ENCODE measurements around the gene ZCWPW2. TPM values are rescaled to one million over a fixed set of nuclear protein-coding genes. Genes with fewer than 3 reads are reported as not detected.
A peak's percentile ranks its signal among the peaks of the same experiment; 100 is the strongest.

The ZCWPW2 gene
- total RNA-seq, 1 experiment from 2014 or later = 0.79 TPM

DNA sequence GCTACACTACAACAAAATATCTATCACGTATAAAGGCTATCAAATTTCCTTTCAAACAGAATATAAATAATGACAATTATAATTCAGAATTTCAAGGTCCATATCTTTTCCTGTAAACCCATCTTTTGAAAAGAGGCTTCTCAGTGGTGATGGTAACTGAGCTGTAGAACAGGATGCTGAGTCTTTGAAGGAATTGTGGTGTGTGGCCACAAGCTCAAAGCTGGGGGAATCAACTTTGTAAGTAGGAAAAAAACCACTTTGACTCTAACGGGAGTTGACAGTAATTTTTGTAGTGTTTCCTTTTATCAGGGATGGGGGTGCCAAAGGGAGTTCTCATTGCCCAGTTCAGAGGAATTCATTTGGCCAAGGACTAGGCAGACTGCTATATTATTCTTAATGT is 13.3 kb upstream of the ZCWPW2 start:
- Histone ChIP-seq H3K36me3 (peaks cover 55% of the 10 kb centered on the region), H3K4me1 (replicated peaks) (no peaks in the 10 kb centered on the region), H3K27me3 (replicated peaks) (no peaks in the 10 kb centered on the region), H3K27ac (no peak overlapping the region), H3K4me3 (no peak overlapping the region), H3K9me3 (replicated peaks) (no peaks in the 10 kb centered on the region)
- DNase-seq (ENCODE audit: low read depth in 1 of 2, low spot score in 2 of 2) = no peak

DNA sequence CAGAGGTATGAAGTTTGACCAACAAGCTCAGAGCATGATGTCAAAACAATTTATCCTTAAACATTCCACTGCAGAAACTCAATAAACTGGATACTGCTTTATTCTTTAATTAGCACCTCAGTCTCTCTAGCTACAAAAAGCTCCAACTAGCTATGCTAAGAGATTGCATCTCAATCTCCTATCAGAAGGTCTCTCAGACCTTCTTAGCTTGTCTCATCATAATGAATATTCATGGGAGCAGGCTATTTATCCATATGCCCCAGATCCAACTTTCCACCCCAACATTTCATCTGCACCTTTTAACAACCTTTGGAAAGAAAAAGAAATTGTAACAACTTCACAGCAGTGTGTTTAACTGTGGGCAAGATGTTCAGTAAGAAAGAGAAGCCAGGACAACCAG is 11.3 kb upstream of the ZCWPW2 start:
- Histone ChIP-seq H3K4me3 (no peak overlapping the region), H3K27me3 (replicated peaks) (no peaks in the 10 kb centered on the region), H3K9me3 (replicated peaks) (no peaks in the 10 kb centered on the region), H3K27ac (no peak overlapping the region), H3K4me1 (replicated peaks) (peaks cover 1% of the 10 kb centered on the region; the same call in 1 of the 2 replicates), H3K36me3 (peaks cover 45% of the 10 kb centered on the region)
- no peak for DNase-seq (ENCODE audit: low read depth in 1 of 2, low spot score in 2 of 2)

DNA sequence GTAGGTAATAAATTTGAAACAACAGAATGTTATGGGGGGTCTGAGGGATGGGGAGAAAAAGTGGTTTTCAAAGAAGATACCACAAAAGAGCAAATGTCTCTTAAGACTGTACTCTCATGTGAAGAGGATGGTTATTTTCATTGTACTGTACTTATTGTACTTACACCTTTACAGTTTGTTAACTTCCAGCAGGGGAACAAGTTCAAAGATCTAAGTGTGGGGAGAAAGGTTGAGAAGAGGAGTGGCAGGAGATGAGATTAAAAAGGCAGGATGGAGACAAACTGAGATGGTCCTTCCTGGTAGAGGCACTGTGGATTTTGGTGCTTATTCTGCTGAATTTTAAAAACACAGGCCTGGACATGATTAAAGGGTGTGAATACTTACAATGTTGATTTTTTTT is 5.4 kb upstream of the ZCWPW2 start:
- Histone ChIP-seq H3K36me3 (peaks cover 11% of the 10 kb centered on the region), H3K9me3 (replicated peaks) (no peaks in the 10 kb centered on the region), H3K4me3 (no peak overlapping the region), H3K27me3 (replicated peaks) (no peaks in the 10 kb centered on the region), H3K27ac (no peak overlapping the region), H3K4me1 (replicated peaks) (peaks cover 13% of the 10 kb centered on the region)
- no peak for DNase-seq (ENCODE audit: low read depth in 1 of 2, low spot score in 2 of 2)

DNA sequence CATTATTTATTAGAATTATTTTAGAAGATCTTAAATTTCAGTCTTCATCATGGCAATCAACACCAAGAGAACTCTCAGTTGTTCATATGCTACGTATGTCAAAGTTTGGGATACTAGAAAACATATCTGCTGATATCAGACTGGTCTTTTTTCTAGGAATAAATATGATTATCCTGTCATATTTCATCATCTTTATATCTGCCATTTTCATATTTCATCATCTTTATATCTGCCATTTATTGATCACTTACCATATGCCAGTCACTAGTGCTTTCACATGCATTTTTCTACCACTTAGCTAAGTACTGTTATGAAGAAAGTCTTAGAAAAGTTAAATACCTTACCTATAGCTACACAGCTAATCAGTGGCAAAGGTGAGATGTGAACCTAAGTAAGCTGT is 2.8 kb upstream of the ZCWPW2 start:
- no peaks in the 10 kb centered on the region for H3K9me3 ChIP-seq (replicated peaks)
- peaks cover 13% of the 10 kb centered on the region for H3K4me1 ChIP-seq (replicated peaks)
- DNase-seq (ENCODE audit: low read depth in 1 of 2, low spot score in 2 of 2) = no peak
- peaks cover 3% of the 10 kb centered on the region for H3K36me3 ChIP-seq
- H3K27me3 ChIP-seq (replicated peaks) = no peaks in the 10 kb centered on the region
- H3K27ac ChIP-seq = no peak overlapping the region
- no peak overlapping the region for H3K4me3 ChIP-seq

DNA sequence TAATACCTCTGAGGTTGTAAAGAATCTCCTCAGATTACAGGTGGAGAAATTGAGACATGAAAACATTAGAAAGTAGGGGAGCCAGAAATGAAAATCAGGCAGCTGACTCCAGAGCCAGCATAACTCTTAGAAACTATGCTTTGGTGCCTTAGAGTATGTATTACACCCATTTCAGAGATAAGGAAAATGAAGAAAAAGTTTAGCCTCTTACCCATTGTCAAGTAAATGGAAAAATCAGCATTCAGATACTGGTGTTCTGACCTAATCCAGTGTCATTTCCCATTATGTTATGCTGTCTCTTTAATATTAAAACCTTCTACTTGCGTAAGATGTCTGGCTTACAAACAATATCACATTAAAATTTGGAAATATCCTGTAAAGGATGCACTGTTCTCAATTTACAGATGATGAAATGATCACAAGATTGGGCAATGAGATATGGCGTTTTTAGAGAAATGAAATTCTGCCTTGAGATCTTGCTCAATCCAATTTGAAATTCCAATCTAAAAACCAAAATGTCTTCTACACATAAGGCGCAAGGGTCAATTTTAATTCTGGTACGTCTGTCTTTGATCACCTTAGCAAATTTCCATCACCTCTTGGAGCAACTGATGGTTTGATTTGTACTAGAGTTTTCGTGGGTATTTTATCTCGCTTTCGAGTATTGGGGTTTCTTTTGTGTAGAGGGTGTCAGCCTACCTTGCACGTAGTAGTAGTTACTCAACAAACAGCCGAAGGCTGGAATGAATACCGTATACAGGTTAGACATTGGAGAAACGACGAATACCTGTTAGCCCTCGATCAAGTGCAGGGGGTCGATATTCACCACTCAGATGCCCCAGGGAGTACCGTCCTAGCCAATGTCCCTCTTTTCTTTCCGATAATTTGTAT is 902 bp upstream of the ZCWPW2 start:
- Histone ChIP-seq H3K4me1 (replicated peaks) (peaks cover 8% of the 10 kb centered on the region), H3K4me3 (peak overlapping the region; percentile 68), H3K27me3 (replicated peaks) (no peaks in the 10 kb centered on the region), H3K9me3 (replicated peaks) (no peaks in the 10 kb centered on the region), H3K36me3 (peaks cover 3% of the 10 kb centered on the region), H3K27ac (peak overlapping the region; percentile 97)
- no peak for DNase-seq (ENCODE audit: low read depth in 1 of 2, low spot score in 2 of 2)

DNA sequence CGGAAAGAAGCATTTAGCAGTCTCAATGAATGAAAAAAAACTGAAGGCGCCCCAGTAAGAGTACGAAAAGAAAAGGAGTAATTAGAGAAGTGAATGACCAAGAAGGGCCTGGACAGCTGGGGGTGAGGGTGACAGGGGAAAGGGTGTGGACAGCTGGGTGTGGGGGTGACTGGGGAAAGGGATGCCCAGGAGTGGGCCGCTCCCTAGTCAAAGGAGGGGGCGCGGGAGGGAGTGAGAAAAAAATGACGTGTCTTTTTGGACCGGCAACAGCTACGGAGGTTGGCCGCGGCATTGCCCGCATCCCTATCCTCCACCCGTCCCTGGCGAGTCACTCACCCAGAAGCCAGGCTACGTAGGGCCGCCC is 274 bp upstream of the ZCWPW2 start:
- Histone ChIP-seq H3K27me3 (replicated peaks) (no peaks in the 10 kb centered on the region), H3K27ac (peak overlapping the region; percentile 97), H3K4me1 (replicated peaks) (peaks cover 7% of the 10 kb centered on the region), H3K4me3 (peak overlapping the region; percentile 68), H3K36me3 (peaks cover 3% of the 10 kb centered on the region), H3K9me3 (replicated peaks) (no peaks in the 10 kb centered on the region)
- no peak for DNase-seq (ENCODE audit: low read depth in 1 of 2, low spot score in 2 of 2)

DNA sequence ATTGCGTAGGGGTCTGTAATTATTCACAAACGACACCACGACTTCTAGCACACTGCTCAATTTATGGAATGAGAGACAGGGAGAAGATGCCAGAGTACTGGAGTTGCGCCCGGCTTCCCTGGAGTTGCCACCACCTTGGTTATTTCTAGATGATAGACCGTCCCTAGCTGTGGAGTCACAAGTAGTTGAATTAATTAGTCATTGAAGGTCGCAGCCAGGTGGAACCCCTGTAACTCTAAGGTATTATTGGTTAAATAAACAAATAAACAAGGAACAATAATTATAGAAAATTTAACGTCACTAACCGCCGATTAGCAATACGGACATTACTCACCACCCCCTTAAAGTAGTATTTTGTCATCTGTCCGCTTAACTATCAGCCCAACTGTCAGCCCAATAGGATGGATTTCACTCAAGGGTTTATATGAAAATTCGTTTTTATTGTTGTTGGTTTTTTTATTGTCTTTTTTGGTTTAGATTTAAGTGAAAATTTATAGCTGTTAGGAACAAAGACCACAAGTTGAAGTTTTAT is 1.0 kb downstream of the ZCWPW2 start:
- H3K9me3 ChIP-seq (replicated peaks) = no peaks in the 10 kb centered on the region
- peaks cover 9% of the 10 kb centered on the region for H3K36me3 ChIP-seq
- H3K4me3 ChIP-seq = peak overlapping the region; percentile 68
- H3K27me3 ChIP-seq (replicated peaks) = no peaks in the 10 kb centered on the region
- DNase-seq (ENCODE audit: low read depth in 1 of 2, low spot score in 2 of 2) = no peak
- H3K4me1 ChIP-seq (replicated peaks) = peaks cover 7% of the 10 kb centered on the region
- peak overlapping the region; percentile 97 for H3K27ac ChIP-seq

DNA sequence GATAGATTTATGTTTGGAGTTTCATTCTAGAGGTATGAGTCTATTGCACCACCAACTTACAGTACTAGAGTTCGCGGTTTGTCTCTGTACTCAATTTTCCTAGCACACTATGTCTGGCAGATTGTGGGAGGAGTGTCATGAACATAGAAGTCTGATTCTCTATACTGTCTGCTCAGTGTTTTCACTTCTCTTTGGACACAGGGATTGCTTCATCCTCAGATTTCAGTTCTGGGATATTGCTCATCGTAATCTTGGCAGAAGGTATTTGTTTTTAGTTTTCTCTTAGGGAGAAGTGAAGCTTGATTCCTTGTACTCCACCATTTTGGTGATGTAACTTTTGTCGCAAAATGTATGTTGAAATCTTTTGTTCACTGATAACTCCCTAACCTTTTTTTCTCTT is 27.9 kb downstream of the ZCWPW2 start:
- DNase-seq (ENCODE audit: low read depth in 1 of 2, low spot score in 2 of 2) = no peak

DNA sequence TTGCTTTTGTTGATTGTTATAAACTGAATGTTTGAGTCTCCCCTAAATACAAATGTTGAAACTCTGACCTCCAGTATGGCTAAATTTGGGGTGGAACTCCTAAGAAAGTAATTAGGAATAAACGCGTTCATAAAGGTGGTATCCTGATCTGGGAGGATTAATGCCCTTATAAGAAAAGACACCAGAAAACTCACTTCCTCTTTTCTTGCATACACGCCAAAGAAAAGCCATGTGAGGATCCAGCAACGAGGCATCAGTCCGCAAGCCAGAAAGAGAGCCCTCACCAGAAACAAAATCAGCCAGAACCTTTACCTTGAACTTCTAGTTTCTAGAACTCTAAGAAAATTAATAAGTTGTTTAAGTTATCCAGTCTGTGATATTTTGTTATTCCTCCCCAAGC is 37.5 kb downstream of the ZCWPW2 start:
- Histone ChIP-seq H3K27me3 (replicated peaks) (no peaks in the 10 kb centered on the region), H3K36me3 (no peaks in the 10 kb centered on the region), H3K9me3 (replicated peaks) (no peaks in the 10 kb centered on the region), H3K27ac (no peak overlapping the region), H3K4me1 (replicated peaks) (no peaks in the 10 kb centered on the region), H3K4me3 (no peak overlapping the region)
- no peak for DNase-seq (ENCODE audit: low read depth in 1 of 2, low spot score in 2 of 2)

More for the DNA sequence above, 27.9 kb downstream of the ZCWPW2 start:
- Histone ChIP-seq H3K4me1 (replicated peaks) (no peaks in the 10 kb centered on the region), H3K4me3 (no peak overlapping the region), H3K36me3 (no peaks in the 10 kb centered on the region), H3K27me3 (replicated peaks) (no peaks in the 10 kb centered on the region), H3K9me3 (replicated peaks) (0 out of 2 replicates have a peak, but pooled peaks cover 3% of the 10 kb centered on the region), H3K27ac (no peak overlapping the region)

DNA sequence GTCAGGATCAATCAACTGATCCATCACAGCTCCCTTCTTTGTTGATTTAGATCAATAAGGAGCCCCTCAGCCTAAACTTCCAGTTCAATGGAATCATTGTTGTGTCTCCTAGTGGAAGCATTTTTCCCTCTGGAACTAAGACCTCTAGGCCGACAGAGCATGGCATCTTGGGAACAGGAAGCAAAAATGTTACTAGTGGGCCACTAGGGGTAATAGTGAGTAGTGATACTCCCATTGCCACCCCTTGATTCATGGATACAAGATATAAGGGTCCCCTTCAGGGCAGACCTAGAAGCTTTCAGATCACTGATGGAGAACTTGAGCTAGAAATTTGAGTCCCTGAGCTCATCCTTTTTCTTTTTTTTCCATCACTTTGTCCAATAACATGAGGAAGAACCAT is 40.5 kb downstream of the ZCWPW2 start:
- Histone ChIP-seq H3K4me3 (no peak overlapping the region), H3K36me3 (no peaks in the 10 kb centered on the region), H3K27me3 (replicated peaks) (no peaks in the 10 kb centered on the region), H3K4me1 (replicated peaks) (no peaks in the 10 kb centered on the region), H3K27ac (no peak overlapping the region), H3K9me3 (replicated peaks) (no peaks in the 10 kb centered on the region)
- no peak for DNase-seq (ENCODE audit: low read depth in 1 of 2, low spot score in 2 of 2)

DNA sequence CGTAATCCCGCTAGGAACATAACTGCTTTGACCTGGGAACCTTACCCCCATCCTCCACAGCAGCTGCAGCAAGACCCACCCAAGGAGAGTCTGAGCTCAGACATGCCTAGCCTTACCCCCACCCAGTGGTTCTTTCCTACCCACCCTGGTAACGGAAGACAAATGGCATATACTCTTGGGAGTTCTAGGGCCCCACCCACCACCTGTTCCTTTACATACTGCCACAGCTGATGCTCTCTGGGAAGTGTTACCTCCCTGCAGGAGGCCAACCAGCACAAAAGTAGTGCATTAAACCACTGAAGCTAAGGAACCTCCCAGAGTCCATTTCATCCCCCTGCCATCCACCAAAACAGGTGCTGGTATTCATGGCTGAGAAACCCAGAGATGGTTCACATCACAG is 50.7 kb downstream of the ZCWPW2 start:
- Histone ChIP-seq H3K4me3 (no peak overlapping the region), H3K4me1 (replicated peaks) (no peaks in the 10 kb centered on the region), H3K36me3 (no peaks in the 10 kb centered on the region), H3K27me3 (replicated peaks) (no peaks in the 10 kb centered on the region), H3K9me3 (replicated peaks) (0 out of 2 replicates have a peak, but pooled peaks cover 3% of the 10 kb centered on the region), H3K27ac (no peak overlapping the region)
- no peak for DNase-seq (ENCODE audit: low read depth in 1 of 2, low spot score in 2 of 2)

DNA sequence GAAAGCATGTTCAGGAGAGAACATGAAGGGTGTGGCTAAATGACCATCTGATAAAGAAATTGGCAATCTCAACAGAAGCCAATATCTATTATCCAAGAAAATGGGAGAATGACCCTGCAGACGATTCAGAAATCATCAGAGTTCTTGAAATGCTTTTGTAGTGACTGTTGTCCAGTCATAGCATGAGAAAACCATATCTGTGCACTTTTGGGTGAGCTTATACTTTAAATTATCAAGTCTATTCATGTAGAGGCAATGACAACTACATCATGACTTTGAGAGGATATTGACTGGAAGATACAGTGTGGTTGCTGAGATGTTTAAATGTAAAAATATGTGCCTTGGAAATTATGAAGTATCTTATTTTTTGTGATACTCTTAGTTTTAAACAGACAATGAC is 57.7 kb downstream of the ZCWPW2 start:
- no peaks in the 10 kb centered on the region for H3K27me3 ChIP-seq (replicated peaks)
- H3K27ac ChIP-seq = no peak overlapping the region
- H3K4me1 ChIP-seq (replicated peaks) = no peaks in the 10 kb centered on the region
- DNase-seq (ENCODE audit: low read depth in 1 of 2, low spot score in 2 of 2) = no peak
- no peaks in the 10 kb centered on the region for H3K9me3 ChIP-seq (replicated peaks)
- no peak overlapping the region for H3K4me3 ChIP-seq
- no peaks in the 10 kb centered on the region for H3K36me3 ChIP-seq

DNA sequence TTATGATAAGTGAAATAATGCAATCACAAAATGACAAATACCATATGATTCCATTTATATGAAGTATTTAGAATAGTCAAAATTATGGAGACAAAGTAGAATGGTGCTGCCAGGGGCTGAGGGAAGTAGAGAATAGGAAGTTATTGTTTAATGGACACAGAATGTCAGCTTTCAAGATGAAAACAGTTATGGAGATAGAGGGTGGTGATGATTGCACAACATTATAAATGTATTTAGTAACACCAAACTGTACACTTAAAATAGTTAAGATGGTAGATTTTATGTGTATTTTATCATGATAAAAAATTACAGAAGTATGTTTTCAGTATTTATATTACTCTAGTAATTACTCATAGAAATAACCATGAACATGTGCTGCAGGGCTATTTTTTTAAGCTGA is 100.9 kb downstream of the ZCWPW2 start:
- Histone ChIP-seq H3K27ac (no peak overlapping the region), H3K4me1 (replicated peaks) (no peaks in the 10 kb centered on the region), H3K9me3 (replicated peaks) (no peaks in the 10 kb centered on the region), H3K27me3 (replicated peaks) (no peaks in the 10 kb centered on the region), H3K36me3 (no peaks in the 10 kb centered on the region), H3K4me3 (no peak overlapping the region)
- no peak for DNase-seq (ENCODE audit: low read depth in 1 of 2, low spot score in 2 of 2)

DNA sequence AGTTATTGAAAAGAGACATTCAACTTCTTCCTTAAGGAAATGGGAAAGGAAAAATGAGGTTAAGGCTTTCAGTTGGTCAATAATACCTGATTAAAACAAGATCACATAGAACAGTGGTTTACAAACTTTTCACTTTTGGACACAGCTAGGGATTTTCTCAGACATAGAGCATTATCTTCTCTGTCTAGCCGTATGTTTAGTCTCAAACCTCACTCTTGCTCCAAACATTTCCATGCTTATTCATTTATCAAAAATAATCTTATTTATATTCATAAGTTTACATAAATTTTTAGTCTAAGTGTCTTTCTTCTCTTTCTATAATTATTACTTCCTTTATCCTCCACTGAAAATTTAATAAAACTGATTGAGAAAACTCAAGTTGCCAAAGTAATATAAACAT is 114.3 kb downstream of the ZCWPW2 start:
- no peaks in the 10 kb centered on the region for H3K27me3 ChIP-seq (replicated peaks)

More for the DNA sequence above, 114.3 kb downstream of the ZCWPW2 start:
- Histone ChIP-seq H3K4me1 (replicated peaks) (no peaks in the 10 kb centered on the region), H3K36me3 (no peaks in the 10 kb centered on the region), H3K27ac (no peak overlapping the region), H3K4me3 (no peak overlapping the region), H3K9me3 (replicated peaks) (no peaks in the 10 kb centered on the region)
- DNase-seq (ENCODE audit: low read depth in 1 of 2, low spot score in 2 of 2) = no peak

Measured in SJSA1 (cell line).